ENCODE data around the gene PLPPR2.
"Not testable (repeated sequence)": the region's sequence is repeated elsewhere in the genome, so short reads cannot be mapped to it uniquely, and the experiment has no call there.

- TF ChIP-seq CTCF (IDR thresholded peaks at IDR 0.05; ENCODE audit: poor library complexity); EZH2 (IDR thresholded peaks at IDR 0.05; ENCODE audit: borderline replicate concordance); EZH2phosphoT487 (IDR thresholded peaks at IDR 0.05; ENCODE audit: low read depth, severe bottlenecking, unreplicated experiment): not testable (repeated sequence)
These were observed 1.1 kb upstream of the PLPPR2 start for GRCh38 chr19:11354102-11354501.

Data from hepatocyte (in vitro differentiated cells).